Mesendoderm (in vitro differentiated cells): ENCODE measurements around the gene ACP2.
A peak's percentile ranks its signal among the peaks of the same experiment; 100 is the strongest.
"Not testable (repeated sequence)": the region's sequence is repeated elsewhere in the genome, so short reads cannot be mapped to it uniquely, and the experiment has no call there.

Experiments
- DNase-seq: peaks from one replicate; pipeline ENCODE4 v3.0.0; 2013
- H2AK5ac ChIP-seq: 2 replicates; pipeline ENCODE4 v1.6.1; 2013; ENCODE audit warnings: low read length, inconsistent platforms
- H2BK120ac ChIP-seq: 2 replicates; pipeline ENCODE4 v1.6.1; 2013; ENCODE audit warnings: low read depth, mild to moderate bottlenecking, low read length, moderate library complexity, mixed read lengths
- H2BK15ac ChIP-seq: replicated peaks from 2 replicates; pipeline ENCODE4 v1.6.1; 2013; ENCODE audit warnings: low read depth, mild to moderate bottlenecking, moderate library complexity
- H2BK5ac ChIP-seq: 2 replicates; pipeline ENCODE4 v1.6.1; 2013; ENCODE audit warnings: low read length, inconsistent platforms
- H3K18ac ChIP-seq: 2 replicates; pipeline ENCODE4 v1.6.1; 2013; ENCODE audit warnings: mild to moderate bottlenecking, low read length, mixed read lengths
- H3K23ac ChIP-seq: one replicate; pipeline ENCODE4 v1.6.1; 2013; ENCODE audit warnings: low read length
- H3K27ac ChIP-seq: 2 replicates; pipeline ENCODE4 v1.5.1; 2013; ENCODE audit warnings: low read depth, mild to moderate bottlenecking, inconsistent platforms, low read length, moderate library complexity
- H3K27me3 ChIP-seq: 2 replicates; pipeline ENCODE4 v1.6.1; 2013; ENCODE audit warnings: low read length, control low read depth, mild to moderate bottlenecking, inconsistent platforms; ENCODE audit not compliant: insufficient read depth, poor library complexity
- H3K36me3 ChIP-seq: 2 replicates; pipeline ENCODE4 v1.6.1; 2013; ENCODE audit warnings: low read length, inconsistent platforms; ENCODE audit not compliant: control insufficient read depth, insufficient read depth
- H3K4ac ChIP-seq: one replicate; pipeline ENCODE4 v1.6.1; 2013; ENCODE audit warnings: low read depth, mild to moderate bottlenecking, low read length, moderate library complexity
- H3K4me1 ChIP-seq: 2 replicates; pipeline ENCODE4 v1.6.1; 2013; ENCODE audit warnings: low read depth, low read length, inconsistent platforms; ENCODE audit not compliant: control insufficient read depth
- H3K4me2 ChIP-seq: 2 replicates; pipeline ENCODE4 v1.6.1; 2013; ENCODE audit warnings: low read length
- H3K4me3 ChIP-seq: 2 replicates; pipeline ENCODE4 v1.5.1; 2013; ENCODE audit warnings: mild to moderate bottlenecking, low read length
- H3K56ac ChIP-seq: one replicate; pipeline ENCODE4 v1.6.1; 2013; ENCODE audit warnings: low read length
- H3K79me1 ChIP-seq: 2 replicates; pipeline ENCODE4 v1.6.1; 2013; ENCODE audit warnings: low read length, inconsistent platforms
- H3K79me2 ChIP-seq: 2 replicates; pipeline ENCODE4 v1.6.1; 2013; ENCODE audit warnings: mild to moderate bottlenecking, low read length; ENCODE audit not compliant: control insufficient read depth, insufficient read depth
- H3K9ac ChIP-seq: 2 replicates; pipeline ENCODE4 v1.6.1; 2013; ENCODE audit warnings: low read length, inconsistent platforms
- H4K5ac ChIP-seq: one replicate; pipeline ENCODE4 v1.6.1; 2013; ENCODE audit warnings: low read length
- H4K8ac ChIP-seq: one replicate; pipeline ENCODE4 v1.6.1; 2013; ENCODE audit warnings: low read depth, mild to moderate bottlenecking, control low read depth, low read length, moderate library complexity
- WGBS: extraction: QIAGEN DNeasy Blood & Tissue Kit; methylation state at CpG from one replicate; pipeline ENCODE4 v1.1.7; 2013; ENCODE audit warnings: low lambda C conversion rate, missing lambda C conversion rate; ENCODE audit not compliant: insufficient coverage; ENCODE audit errors: extremely low coverage; 5-methylcytosine and 5-hydroxymethylcytosine counted together

Gene ACP2

GRCh38 chr11:47207459-47207858 lies 41.2 kb downstream of the ACP2 start:
- Histone ChIP-seq H3K27me3 (no peaks in the 10 kb centered on the region), H3K4ac (no peak overlapping the region), H3K23ac (no peak overlapping the region), H3K56ac (no peak overlapping the region), H3K4me1 (peaks cover 3% of the 10 kb centered on the region), H4K8ac (no peak overlapping the region), H2BK5ac (no peak overlapping the region), H3K36me3 (no peaks in the 10 kb centered on the region), H2BK15ac (no peak overlapping the region), H3K4me2 (no peak overlapping the region), H2AK5ac (no peak overlapping the region), H3K79me2 (no peaks in the 10 kb centered on the region), H3K18ac (no peak overlapping the region), H3K4me3 (no peak overlapping the region), H3K27ac (no peak overlapping the region), H3K79me1 (no peaks in the 10 kb centered on the region), H2BK120ac (no peak overlapping the region), H3K9ac (no peak overlapping the region), H4K5ac (no peak overlapping the region)
- no CpG with 5 or more reads among the region's 6 CpGs for WGBS
- no peak for DNase-seq

- H4K5ac ChIP-seq, DNase-seq: not testable (repeated sequence)
Measured at GRCh38 chr11:47206577-47206976, 42.0 kb downstream of the ACP2 start.

GRCh38 chr11:47204637-47204989 lies 44.0 kb downstream of the ACP2 start:
- Histone ChIP-seq H2BK15ac (no peak overlapping the region), H3K27me3 (no peaks in the 10 kb centered on the region), H2BK120ac (no peak overlapping the region), H3K56ac (no peak overlapping the region), H2BK5ac (no peak overlapping the region), H4K5ac (no peak overlapping the region), H3K36me3 (no peaks in the 10 kb centered on the region), H3K4me1 (peaks cover 3% of the 10 kb centered on the region), H3K23ac (no peak overlapping the region), H3K4me3 (no peak overlapping the region), H3K79me1 (no peaks in the 10 kb centered on the region), H2AK5ac (no peak overlapping the region), H3K9ac (no peak overlapping the region), H3K4me2 (no peak overlapping the region), H3K18ac (no peak overlapping the region), H4K8ac (no peak overlapping the region), H3K27ac (no peak overlapping the region), H3K79me2 (no peaks in the 10 kb centered on the region), H3K4ac (no peak overlapping the region)
- WGBS, result no CpG with 5 or more reads among the region's 2 CpGs
- DNase-seq, result peak; percentile 74

More at GRCh38 chr11:47206577-47206976, 42.0 kb downstream of the ACP2 start:
- H3K27me3 ChIP-seq, H3K18ac ChIP-seq, H3K23ac ChIP-seq, H3K4me3 ChIP-seq, H3K36me3 ChIP-seq, H3K56ac ChIP-seq, H4K8ac ChIP-seq, H3K4me2 ChIP-seq, H3K79me1 ChIP-seq, H3K4ac ChIP-seq, H2BK15ac ChIP-seq, H3K79me2 ChIP-seq, H3K27ac ChIP-seq, H3K9ac ChIP-seq, H2BK5ac ChIP-seq, H2BK120ac ChIP-seq, H2AK5ac ChIP-seq, H3K4me1 ChIP-seq: not testable (repeated sequence)
- no CpG with 5 or more reads among the region's 5 CpGs for WGBS

GRCh38 chr11:47202576-47202975 lies 46.0 kb downstream of the ACP2 start:
- H3K4me2 ChIP-seq, result no peak overlapping the region
- H3K4me1 ChIP-seq, result peaks cover 3% of the 10 kb centered on the region
- no peak overlapping the region for H3K4ac ChIP-seq
- no peak overlapping the region for H3K23ac ChIP-seq
- no peak overlapping the region for H3K56ac ChIP-seq
- H3K79me2 ChIP-seq, result no peaks in the 10 kb centered on the region
- H2BK5ac ChIP-seq, result no peak overlapping the region
- no peak overlapping the region for H3K18ac ChIP-seq
- DNase-seq, result no peak
- H4K8ac ChIP-seq, result no peak overlapping the region
- no peaks in the 10 kb centered on the region for H3K36me3 ChIP-seq
- no peak overlapping the region for H3K4me3 ChIP-seq
- H4K5ac ChIP-seq, result no peak overlapping the region
- no peaks in the 10 kb centered on the region for H3K27me3 ChIP-seq
- WGBS, result no CpG with 5 or more reads among the region's 5 CpGs
- no peaks in the 10 kb centered on the region for H3K79me1 ChIP-seq
- no peak overlapping the region for H2AK5ac ChIP-seq
- no peak overlapping the region for H3K9ac ChIP-seq
- no peak overlapping the region for H2BK15ac ChIP-seq
- no peak overlapping the region for H3K27ac ChIP-seq
- H2BK120ac ChIP-seq, result no peak overlapping the region

GRCh38 chr11:47201015-47201414 lies 47.6 kb downstream of the ACP2 start:
- Histone ChIP-seq H2BK15ac (no peak overlapping the region), H3K79me2 (no peaks in the 10 kb centered on the region), H2AK5ac (no peak overlapping the region), H4K8ac (no peak overlapping the region), H3K56ac (no peak overlapping the region), H3K27me3 (no peaks in the 10 kb centered on the region), H3K4me1 (peaks cover 3% of the 10 kb centered on the region), H2BK120ac (no peak overlapping the region), H3K4ac (no peak overlapping the region), H2BK5ac (no peak overlapping the region), H3K79me1 (no peaks in the 10 kb centered on the region), H3K9ac (no peak overlapping the region), H3K18ac (no peak overlapping the region), H3K27ac (no peak overlapping the region), H3K4me2 (no peak overlapping the region), H3K4me3 (no peak overlapping the region), H3K23ac (no peak overlapping the region), H3K36me3 (no peaks in the 10 kb centered on the region), H4K5ac (no peak overlapping the region)
- WGBS, result no CpG with 5 or more reads among the region's 4 CpGs
- DNase-seq, result peak; percentile 31

- H3K4ac ChIP-seq, DNase-seq, H3K79me1 ChIP-seq, H3K9ac ChIP-seq, H3K4me3 ChIP-seq, H3K79me2 ChIP-seq, H3K23ac ChIP-seq, H3K4me2 ChIP-seq, H2BK15ac ChIP-seq, H3K36me3 ChIP-seq, H3K18ac ChIP-seq, H2BK120ac ChIP-seq, H2AK5ac ChIP-seq, H4K8ac ChIP-seq, H3K27ac ChIP-seq, H3K27me3 ChIP-seq, H2BK5ac ChIP-seq, H4K5ac ChIP-seq, H3K56ac ChIP-seq, H3K4me1 ChIP-seq: not testable (repeated sequence)
- no CpG with 5 or more reads among the region's 9 CpGs for WGBS
Measured at GRCh38 chr11:47198161-47198560, 50.5 kb downstream of the ACP2 start.
